Lung microvascular endothelial cell (primary cell): ENCODE data around the gene TMEM95. TPM values are rescaled to one million over a fixed set of nuclear protein-coding genes. Genes with fewer than 3 reads are reported as not detected.

ENCODE experiments used
- DNase-seq, 2 donors: peaks; one replicate each; pipeline versions ENCODE4 v3.0.0 to v3.0.0-alpha.2; 2010; ENCODE audit warnings: low read depth in 2 of 2
- total RNA-seq: library from RNA; depleted of rRNA; stranded (reverse); fragments of >200 nt; gene quantifications from 2 replicates; pipeline ENCODE4 v1.2.1, GENCODE V29; 2014

The TMEM95 gene
- total RNA-seq, 1 donor from 2014 or later, result not detected

DNA sequence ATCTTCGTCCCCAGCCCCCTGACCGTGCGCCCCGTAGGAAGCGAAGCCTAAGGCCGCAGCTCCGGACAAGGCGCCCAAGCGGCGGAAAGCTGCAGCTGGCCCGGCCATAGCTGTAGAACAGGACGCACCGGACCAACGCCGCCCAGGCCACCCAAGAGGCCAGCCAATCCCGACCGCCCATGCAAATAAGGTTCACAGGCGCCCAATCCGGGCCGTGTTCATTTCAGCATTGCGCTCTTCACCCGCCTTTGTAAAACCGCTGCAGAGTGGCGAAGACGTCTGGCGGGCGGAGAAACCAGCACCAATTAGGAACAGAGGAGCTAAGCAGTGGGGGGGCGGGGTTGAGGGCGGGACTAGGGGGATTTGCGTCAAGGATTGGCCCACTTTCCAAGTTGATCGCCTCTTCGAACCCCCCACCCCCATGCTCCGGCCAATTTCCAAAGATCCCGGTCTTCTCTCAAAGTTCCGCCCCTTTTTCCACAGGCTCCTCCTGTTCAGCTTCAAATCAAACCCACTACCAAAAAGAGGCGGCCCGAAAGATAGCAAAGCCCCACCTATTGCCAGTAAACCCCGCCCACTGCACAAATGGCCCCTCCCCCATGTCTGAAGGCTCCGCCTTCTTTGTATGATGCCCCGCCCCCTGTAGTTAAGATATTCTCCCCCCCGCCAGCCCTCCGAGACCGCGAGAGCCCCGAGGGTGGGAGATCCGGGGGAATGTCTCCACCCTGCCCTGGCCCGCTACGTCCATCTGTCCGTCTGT, 49.2 kb downstream of the TMEM95 start, which contains the start of gene TMEM256:
Gene TMEM256, minus strand, starts transcription at position 121 of the 760 bp plus-strand sequence. Its CDS starts 13 bp downstream, at position 108.
- peak; percentile 100 for DNase-seq

GRCh38 chr17:7404737-7405349, 49.9 kb downstream of the TMEM95 start:
- peak in 1 of 2 donors; percentile 19 for DNase-seq

- no peak for DNase-seq
Observed at GRCh38 chr17:7405350-7406234, 50.6 kb downstream of the TMEM95 start.

DNA sequence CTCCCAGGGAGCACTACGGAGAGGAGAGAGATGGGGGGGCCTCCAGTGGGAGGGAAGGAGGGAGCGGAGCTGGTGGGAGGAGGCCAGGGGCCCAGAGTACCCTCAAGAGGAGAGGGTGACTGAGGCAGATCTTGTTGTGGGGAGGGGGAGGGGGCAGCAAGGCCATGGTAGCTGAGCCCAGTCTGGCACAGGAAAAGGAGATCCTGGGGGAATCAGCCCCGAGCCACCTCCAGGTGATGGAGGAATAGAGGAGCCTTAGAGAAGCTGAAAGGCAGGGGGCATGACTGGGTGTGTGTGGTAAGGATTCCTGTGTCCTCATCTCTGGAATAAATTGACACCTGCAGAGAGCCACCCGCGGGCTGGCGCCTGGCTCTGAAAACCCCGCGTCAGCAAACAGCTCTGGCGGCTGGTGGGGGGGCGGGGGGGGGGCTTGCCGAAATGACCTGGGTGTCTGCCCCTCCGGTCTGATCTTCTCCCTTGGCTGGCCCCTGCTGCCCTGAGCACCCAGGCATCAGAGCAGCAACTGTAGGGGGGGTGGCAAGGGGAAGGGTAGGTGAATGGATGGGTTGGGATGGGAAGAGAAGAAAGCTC, 51.4 kb downstream of the TMEM95 start:
- no peak for DNase-seq

Other genes starting within 250 kb of the TMEM95 start
- gene ASGR2, start 240.3 kb upstream of the TMEM95 start, total RNA-seq, result not detected in 2 replicates
- 14.4 and 28.8 TPM in 2 replicates for gene ASGR1, start 175.8 kb upstream of the TMEM95 start, total RNA-seq
- gene DLG4, start 135.3 kb upstream of the TMEM95 start, total RNA-seq, result 5.4 and 9.1 TPM in 2 replicates
- 205 and 242 TPM in 2 replicates for gene ACADVL, start 135.2 kb upstream of the TMEM95 start, total RNA-seq
- 25.1 and 31.9 TPM in 2 replicates for gene DVL2, start 120.6 kb upstream of the TMEM95 start, total RNA-seq
- 30.9 and 38.5 TPM in 2 replicates for gene PHF23, start 115.7 kb upstream of the TMEM95 start, total RNA-seq
- gene GABARAP, start 112.7 kb upstream of the TMEM95 start, total RNA-seq, result 124 and 130 TPM in 2 replicates
- 22.4 and 25.2 TPM in 2 replicates for gene CTDNEP1, start 103.4 kb upstream of the TMEM95 start, total RNA-seq
- 26.6 and 32.7 TPM in 2 replicates for gene ELP5, start 102.9 kb upstream of the TMEM95 start, total RNA-seq
- gene CLDN7, start 92.7 kb upstream of the TMEM95 start, total RNA-seq, result 0.99 and 7.0 TPM in 2 replicates
- 0.22 and 0.60 TPM in 2 replicates for gene SLC2A4, start 73.4 kb upstream of the TMEM95 start, total RNA-seq
- gene YBX2, start 60.5 kb upstream of the TMEM95 start, total RNA-seq, result under 0.01 TPM in 2 replicates
- 385 and 487 TPM in 2 replicates for gene EIF5A, start 47.5 kb upstream of the TMEM95 start, total RNA-seq
- gene GPS2, start 39.8 kb upstream of the TMEM95 start, total RNA-seq, result 22.9 and 33.5 TPM in 2 replicates
- gene NEURL4, start 25.8 kb upstream of the TMEM95 start, total RNA-seq, result 7.4 and 13.1 TPM in 2 replicates
- gene ACAP1, start 18.6 kb upstream of the TMEM95 start, total RNA-seq, result 0.40 and 0.44 TPM in 2 replicates
- 2.4 and 3.8 TPM in 2 replicates for gene KCTD11, start 3.0 kb upstream of the TMEM95 start, total RNA-seq
- gene TNK1, start 25.9 kb downstream of the TMEM95 start, total RNA-seq, result 1.5 and 1.8 TPM in 2 replicates
- gene PLSCR3, start 39.4 kb downstream of the TMEM95 start, total RNA-seq, result 15.0 and 19.4 TPM in 2 replicates
- gene TMEM256, start 48.9 kb downstream of the TMEM95 start, total RNA-seq, result 141 and 232 TPM in 2 replicates
- gene NLGN2, start 52.7 kb downstream of the TMEM95 start, total RNA-seq, result 1.2 and 1.3 TPM in 2 replicates
- gene SPEM1, start 65.2 kb downstream of the TMEM95 start, total RNA-seq, result not detected in 2 replicates
- gene SPEM2, start 70.5 kb downstream of the TMEM95 start, total RNA-seq, result not detected in 2 replicates
- not detected in 2 replicates for gene SPEM3, start 73.7 kb downstream of the TMEM95 start, total RNA-seq
- 6.1 and 9.3 TPM in 2 replicates for gene TMEM102, start 80.3 kb downstream of the TMEM95 start, total RNA-seq
- gene FGF11, start 84.4 kb downstream of the TMEM95 start, total RNA-seq, result 0.20 and 0.22 TPM in 2 replicates
- 8.1 and 9.2 TPM in 2 replicates for gene CHRNB1, start 89.9 kb downstream of the TMEM95 start, total RNA-seq
- gene ZBTB4, start 124.5 kb downstream of the TMEM95 start, total RNA-seq, result 6.3 and 8.5 TPM in 2 replicates
- gene SLC35G6, start 126.3 kb downstream of the TMEM95 start, total RNA-seq, result not detected in 2 replicates
- 56.0 and 70.0 TPM in 2 replicates for gene POLR2A, start 129.2 kb downstream of the TMEM95 start, total RNA-seq
- gene TNFSF12, start 193.9 kb downstream of the TMEM95 start, total RNA-seq, result 4.4 and 4.8 TPM in 2 replicates
- 0.20 and 0.65 TPM in 2 replicates for gene TNFSF13, start 203.6 kb downstream of the TMEM95 start, total RNA-seq
- 52.3 and 81.5 TPM in 2 replicates for gene SENP3, start 206.8 kb downstream of the TMEM95 start, total RNA-seq
- 0.40 and 0.44 TPM in 2 replicates for gene CD68, start 224.5 kb downstream of the TMEM95 start, total RNA-seq
- 56.7 and 72.2 TPM in 2 replicates for gene MPDU1, start 228.7 kb downstream of the TMEM95 start, total RNA-seq
- gene SOX15, start 234.9 kb downstream of the TMEM95 start, total RNA-seq, result not detected in 2 replicates